VCaP (cell line): ENCODE measurements around the gene WDR86.

ENCODE experiments used
- H3K27ac ChIP-seq: fragments of 450-650 bp; 2 replicates; pipeline ENCODE4 v1.5.1; 2017
- TF ChIP-seq, protein P1 (sequence below): fragments of 450-650 bp; conservative IDR thresholded peaks from 2 replicates; pipeline ENCODE4 v1.5.1; 2017; ENCODE audit warnings: mild to moderate bottlenecking, moderate library complexity

The WDR86 gene

DNA sequence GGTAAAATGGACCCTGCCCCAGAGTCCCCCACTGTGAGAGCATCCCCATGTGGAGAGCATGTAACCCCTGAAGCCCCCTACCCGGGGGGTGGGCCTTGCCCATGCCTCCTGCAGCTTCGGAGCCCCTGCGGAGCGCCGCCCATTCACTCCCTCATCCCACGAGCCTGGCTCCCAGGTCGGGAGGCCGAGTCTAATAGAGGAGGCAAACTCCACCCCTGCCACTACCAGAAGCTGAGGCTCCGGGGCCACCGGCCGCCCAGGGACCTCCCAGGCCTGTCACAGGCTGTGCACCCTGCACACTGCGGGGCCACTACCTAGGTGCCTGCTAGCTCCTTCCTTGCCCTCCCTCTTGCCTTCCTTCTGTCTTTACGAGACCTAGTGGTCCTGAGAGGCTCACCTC is 17.4 kb downstream of the WDR86 start:
- TF ChIP-seq, protein P1, sequence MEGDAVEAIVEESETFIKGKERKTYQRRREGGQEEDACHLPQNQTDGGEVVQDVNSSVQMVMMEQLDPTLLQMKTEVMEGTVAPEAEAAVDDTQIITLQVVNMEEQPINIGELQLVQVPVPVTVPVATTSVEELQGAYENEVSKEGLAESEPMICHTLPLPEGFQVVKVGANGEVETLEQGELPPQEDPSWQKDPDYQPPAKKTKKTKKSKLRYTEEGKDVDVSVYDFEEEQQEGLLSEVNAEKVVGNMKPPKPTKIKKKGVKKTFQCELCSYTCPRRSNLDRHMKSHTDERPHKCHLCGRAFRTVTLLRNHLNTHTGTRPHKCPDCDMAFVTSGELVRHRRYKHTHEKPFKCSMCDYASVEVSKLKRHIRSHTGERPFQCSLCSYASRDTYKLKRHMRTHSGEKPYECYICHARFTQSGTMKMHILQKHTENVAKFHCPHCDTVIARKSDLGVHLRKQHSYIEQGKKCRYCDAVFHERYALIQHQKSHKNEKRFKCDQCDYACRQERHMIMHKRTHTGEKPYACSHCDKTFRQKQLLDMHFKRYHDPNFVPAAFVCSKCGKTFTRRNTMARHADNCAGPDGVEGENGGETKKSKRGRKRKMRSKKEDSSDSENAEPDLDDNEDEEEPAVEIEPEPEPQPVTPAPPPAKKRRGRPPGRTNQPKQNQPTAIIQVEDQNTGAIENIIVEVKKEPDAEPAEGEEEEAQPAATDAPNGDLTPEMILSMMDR, result no peak
- H3K27ac ChIP-seq, result no peak overlapping the region

DNA sequence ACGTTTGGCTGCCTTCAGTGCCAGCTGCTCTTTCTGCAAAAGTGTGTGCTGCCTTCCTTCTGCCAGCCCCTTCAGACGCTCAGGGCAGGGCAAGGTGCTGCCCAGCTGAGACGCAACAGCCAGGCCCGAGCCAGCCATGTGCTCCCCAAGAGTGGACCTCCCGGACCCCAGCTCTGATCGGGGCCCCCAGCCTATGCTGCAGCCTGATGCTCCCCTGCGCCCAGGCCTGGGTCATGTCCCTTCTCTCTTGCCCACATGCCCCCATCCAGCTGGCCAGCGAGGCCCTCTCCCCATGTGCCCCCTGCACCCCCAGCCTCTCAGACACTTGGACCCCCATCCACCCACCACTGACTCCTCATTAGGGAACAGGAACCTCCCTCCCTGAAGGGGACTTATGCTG is 17.8 kb downstream of the WDR86 start:
- TF ChIP-seq, protein P1, result no peak
- no peak overlapping the region for H3K27ac ChIP-seq

DNA sequence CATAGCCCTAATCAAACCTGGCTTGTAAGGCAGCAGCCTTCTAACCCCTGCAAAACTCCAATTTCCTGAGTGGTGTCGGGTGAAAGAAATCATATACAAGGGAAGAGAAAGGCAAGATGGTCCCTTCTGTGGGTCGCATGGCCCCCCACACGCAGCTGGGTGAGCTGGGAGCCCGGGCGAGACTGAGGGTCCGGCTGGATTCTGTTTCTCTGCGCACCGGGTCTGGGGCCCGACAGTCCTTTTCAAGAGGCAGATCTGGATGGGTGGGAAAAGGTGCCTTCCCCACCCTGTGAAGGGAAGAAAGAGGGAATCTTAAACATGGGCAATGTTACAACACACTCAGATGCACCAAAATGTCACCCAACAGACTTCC is 18.5 kb downstream of the WDR86 start:
- no peak overlapping the region for H3K27ac ChIP-seq
- TF ChIP-seq, protein P1, result no peak

DNA sequence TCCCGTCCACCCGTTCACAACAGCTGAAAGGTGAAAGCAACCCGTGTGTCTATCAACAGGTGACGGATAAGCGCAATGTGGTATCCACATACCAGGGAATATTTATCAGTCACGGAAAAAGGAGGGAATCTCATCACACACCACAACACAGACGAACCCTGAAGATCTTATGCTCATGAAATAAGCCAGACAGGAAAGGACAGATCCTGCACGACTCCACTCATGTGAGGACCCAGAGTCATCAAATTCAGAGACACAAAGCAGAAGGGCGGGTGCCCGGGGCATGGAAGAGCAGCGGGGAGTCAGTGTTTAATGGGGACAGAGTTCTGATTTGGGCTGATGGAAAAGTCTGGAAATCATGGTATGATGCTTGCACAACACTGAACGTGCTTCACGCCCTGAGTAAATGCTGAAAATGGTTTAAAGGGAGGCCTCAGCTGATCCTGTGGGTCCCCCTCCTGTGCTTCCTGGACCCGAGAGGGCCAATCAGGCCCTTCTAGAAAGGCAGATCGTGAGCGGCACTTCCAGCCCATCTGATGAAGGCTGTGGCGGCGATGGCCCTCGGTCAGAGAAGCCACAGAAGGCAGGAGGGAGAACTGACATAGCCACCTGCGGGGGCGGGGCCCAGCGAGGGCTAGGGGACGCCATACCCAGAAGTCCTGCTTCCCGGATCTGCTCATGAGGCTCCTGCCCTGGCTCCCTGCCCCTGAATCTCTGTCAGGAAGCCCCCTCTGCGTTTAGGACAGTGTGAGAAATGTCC is 19.1 kb downstream of the WDR86 start:
- no peak overlapping the region for H3K27ac ChIP-seq
- TF ChIP-seq, protein P1, result no peak

DNA sequence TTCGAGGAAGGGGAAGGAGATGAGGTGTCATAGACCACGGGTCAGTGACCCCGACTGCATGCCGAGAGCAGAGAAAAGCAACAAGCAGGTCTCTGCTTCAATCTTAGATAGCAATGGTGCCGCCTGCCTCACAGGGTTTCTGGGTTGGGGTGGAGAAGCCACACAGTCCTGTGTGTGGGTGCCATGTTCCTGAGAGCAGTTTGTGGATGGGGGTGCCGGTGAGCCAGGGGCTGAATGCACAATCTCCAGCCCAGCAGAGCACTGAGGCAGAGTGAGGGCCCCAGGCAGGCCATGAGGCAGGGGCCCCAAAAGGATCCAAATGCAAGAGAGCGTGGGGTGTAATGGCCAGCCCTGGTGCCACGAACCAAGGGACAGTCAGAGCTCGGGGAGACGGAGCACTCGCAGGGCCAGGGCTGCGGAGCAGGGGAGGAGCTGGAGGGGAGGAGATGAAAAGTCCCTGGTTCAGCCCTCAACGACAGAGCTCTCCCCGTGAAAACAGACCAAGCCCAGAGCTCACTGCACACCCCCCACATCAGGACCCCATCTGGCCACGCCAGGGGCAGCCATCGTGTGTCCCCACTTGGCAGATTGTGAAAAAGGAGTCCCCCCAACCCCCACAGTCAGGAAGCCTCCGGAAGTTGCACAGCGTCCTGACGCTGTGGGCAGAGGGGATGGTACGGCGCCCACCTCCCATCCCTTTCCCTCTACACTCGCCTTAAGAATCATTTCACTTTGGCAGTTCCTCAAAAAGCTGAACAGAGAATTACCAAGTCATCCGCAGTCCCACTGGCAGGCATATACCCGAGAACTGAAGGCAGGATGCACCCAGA is 19.9 kb downstream of the WDR86 start:
- no peak overlapping the region for H3K27ac ChIP-seq
- TF ChIP-seq, protein P1, result no peak

DNA sequence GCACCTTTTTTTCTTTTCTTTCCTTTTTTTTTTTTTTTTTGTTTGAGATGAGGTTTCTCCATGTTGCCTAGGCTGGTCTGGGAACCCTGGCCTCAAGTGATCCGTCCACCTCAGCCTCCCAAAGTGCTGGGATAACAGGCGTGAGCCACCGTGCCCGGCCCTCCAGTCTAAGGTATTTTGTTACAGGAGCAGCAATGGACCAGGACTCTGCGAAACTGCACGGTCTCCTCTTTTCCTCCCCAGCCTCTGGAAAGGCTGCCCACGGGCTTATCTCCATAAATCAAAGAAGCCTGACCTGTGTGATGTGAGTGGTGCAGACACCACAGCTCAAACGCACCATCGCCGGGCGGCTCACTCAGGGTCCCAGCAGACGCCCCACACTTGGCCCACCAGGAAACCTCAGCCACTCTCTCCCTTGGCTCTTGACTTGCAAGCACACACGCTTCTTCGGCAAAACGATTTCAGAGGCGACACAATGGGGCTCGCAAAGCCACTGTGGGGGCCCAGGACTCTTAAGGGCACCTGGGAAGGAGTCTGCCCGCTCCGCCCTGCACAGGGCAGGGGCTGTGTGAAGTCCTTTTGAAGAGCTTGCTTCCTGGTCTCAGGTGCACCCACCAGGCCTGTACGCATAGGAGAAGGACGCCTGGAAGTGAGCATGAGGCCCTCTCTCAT is 20.6 kb downstream of the WDR86 start:
- TF ChIP-seq, protein P1, result no peak
- no peak overlapping the region for H3K27ac ChIP-seq

DNA sequence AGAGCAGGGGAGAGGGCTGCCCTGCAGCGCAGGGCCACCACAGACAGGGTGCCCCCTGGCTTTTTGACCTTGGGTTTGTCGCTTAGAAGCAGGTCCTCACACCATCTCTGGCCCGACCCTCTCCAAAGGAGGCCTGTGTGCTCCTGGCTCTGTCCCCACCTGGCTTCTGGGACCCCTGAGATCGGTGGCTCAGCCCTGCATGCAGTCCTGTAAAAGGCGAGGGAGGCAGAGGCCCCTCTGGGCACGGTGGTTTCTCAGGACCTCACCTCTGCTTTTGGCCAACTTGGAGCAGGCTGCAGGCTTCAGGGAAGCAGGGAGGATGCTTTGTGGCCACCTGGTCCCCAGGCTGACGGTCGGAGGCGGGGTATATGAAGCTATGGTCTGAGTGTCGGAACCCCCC is 21.4 kb downstream of the WDR86 start:
- H3K27ac ChIP-seq, result no peak overlapping the region
- TF ChIP-seq, protein P1, result no peak
